Omental fat pad (tissue), 4 donors: ENCODE results near the gene CXCL1. TPM values are rescaled to one million over a fixed set of nuclear protein-coding genes. Genes with fewer than 3 reads are reported as not detected.

Experiments
- ATAC-seq: fragments of 150-250 bp; one replicate; pipeline ENCODE4 v1.9.1; 2016; ENCODE audit warnings: mild to moderate bottlenecking, moderate library complexity; ENCODE audit not compliant: low FRiP score
- DNase-seq: peaks from one replicate; pipeline ENCODE4 v3.0.0-alpha.2; 2019; ENCODE audit warnings: low spot score
- total RNA-seq, 4 donors: library from RNA; depleted of rRNA; stranded (reverse); fragments of >200 nt; gene quantifications; one replicate each; pipeline ENCODE4 v1.1.0, GENCODE V29; 2016
- TF ChIP-seq, protein P1 (sequence below), 3 donors: fragments of 450-650 bp; IDR thresholded peaks; one replicate each; pipeline ENCODE4 v1.5.1; 2016 to 2017; ENCODE audit warnings: antibody characterized with exemption in 3 of 3, mild to moderate bottlenecking in 3 of 3, moderate library complexity in 2 of 3

The CXCL1 gene
- total RNA-seq, 4 donors from 2014 or later: 2.7 to 114 (median 12.9) TPM

DNA sequence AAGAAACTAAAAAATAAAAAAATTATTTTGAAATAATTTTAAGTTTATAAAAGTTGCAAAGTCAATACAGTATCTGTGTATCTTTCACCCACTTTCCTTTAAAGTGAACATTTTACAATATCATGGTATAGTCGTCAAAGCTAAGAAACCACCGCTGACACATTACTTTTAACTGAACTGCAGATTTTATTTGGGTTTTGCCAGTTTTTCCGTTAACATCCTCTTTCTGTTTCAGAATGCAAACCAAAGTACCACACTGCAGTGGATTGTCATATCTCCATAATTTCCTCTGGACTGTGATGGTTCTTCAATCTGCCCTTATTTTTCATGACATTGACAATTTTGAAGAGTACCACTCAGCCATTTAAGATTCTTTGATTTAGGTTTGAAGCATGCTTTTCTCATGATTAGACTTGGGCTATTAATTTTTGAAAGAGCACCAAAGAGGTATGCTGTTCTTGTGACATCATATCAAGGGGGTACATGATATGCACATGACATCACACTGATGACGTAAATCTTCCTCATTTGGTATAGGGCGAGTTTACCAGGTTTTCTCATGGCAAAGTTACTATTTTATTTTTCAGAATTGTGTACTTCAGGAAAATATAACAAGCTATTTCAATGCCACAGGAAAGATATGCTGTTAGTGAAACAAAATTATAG lies 3.6 kb upstream of the CXCL1 start:
- TF ChIP-seq, protein P1, sequence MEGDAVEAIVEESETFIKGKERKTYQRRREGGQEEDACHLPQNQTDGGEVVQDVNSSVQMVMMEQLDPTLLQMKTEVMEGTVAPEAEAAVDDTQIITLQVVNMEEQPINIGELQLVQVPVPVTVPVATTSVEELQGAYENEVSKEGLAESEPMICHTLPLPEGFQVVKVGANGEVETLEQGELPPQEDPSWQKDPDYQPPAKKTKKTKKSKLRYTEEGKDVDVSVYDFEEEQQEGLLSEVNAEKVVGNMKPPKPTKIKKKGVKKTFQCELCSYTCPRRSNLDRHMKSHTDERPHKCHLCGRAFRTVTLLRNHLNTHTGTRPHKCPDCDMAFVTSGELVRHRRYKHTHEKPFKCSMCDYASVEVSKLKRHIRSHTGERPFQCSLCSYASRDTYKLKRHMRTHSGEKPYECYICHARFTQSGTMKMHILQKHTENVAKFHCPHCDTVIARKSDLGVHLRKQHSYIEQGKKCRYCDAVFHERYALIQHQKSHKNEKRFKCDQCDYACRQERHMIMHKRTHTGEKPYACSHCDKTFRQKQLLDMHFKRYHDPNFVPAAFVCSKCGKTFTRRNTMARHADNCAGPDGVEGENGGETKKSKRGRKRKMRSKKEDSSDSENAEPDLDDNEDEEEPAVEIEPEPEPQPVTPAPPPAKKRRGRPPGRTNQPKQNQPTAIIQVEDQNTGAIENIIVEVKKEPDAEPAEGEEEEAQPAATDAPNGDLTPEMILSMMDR (IDR thresholded peaks at IDR 0.05): no peak

DNA sequence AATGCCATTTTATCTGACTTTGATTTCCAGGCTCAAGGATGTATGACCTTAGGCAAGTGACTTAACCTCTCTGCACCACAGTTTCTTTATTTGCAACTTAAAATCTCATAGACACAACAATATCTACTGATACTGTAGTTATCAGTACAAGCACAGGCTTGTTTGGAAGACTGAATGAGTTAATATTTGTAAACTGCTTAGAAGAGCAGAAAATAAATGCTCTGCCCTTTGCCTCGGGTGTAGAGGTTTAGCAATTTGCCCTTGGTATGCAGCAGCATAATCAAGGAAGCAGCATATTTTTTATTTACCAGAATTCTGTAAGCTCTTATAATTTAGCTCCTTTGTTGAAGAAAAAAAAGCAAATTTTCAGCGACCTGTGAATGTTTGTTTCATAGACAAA lies 2.9 kb upstream of the CXCL1 start:
- TF ChIP-seq, protein P1 (IDR thresholded peaks at IDR 0.05): no peak
- DNase-seq (no peak), ATAC-seq (no peak)

More for the DNA sequence above, 3.6 kb upstream of the CXCL1 start:
- DNase-seq (no peak), ATAC-seq (no peak)

DNA sequence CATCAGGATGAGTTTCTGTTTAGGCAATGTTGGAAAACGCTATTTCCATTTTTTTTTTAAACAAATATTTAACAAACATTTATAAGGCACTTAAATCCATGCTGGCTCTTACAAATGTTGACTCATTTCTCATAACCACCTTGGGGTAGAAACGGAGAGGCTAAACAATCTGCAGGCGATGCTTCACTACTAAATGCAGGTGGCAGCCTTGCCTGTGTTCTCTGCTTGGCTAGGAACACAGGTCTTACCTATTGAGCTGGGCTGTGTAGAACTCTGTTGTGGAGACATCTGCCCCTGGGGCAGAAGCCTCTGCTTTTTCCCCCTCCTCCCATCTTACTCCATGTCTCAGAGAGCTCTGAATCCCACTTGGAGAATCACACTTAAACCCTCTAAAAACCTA lies 1.4 kb upstream of the CXCL1 start:
- TF ChIP-seq, protein P1 (IDR thresholded peaks at IDR 0.05): no peak
- no peak for ATAC-seq
- DNase-seq: no peak

DNA sequence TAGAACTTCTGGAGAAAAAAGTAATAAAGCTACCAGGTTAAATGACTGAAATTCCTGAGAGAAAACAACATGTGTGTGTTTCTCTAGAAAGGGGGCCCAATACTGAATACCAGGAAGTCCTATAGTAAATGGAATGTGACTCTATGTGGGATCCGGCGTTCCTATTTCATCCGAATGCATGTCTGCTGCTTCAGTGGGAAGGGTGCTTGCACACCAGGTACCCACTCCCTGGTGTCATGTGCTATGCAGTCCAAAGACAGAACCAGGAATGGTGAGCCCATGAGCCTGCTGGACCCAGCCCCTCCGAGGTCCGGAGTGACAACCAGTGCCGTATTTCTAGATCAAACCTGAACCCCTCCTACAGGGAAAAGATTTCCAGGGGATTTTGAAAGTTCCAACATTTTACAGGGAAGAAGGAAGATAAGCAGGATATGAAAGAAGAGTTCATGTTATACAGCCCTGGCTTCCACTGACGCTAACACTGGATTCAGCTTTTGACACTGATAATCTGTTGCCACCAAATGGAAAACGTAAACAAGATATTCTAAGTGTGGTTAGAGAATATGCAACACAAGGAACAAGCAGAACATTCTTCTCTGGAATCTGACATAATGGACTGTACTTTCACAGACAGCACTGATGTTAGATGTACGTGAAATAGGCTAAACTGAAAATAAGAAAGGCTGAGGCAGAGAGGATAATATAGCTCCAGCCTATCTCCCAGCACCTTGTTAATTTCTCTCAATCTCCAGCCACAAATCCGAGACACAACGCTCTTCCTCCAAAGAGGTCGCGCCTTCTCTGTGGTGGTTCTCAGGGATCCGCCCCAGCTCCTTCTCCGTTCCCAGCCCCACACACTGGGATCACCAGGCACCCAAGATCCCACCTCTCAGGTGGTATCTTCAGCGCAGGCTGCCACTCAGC lies 725 bp upstream of the CXCL1 start:
- ATAC-seq (peak; percentile 65), DNase-seq (no peak)
- TF ChIP-seq, protein P1 (IDR thresholded peaks at IDR 0.05): no peak

DNA sequence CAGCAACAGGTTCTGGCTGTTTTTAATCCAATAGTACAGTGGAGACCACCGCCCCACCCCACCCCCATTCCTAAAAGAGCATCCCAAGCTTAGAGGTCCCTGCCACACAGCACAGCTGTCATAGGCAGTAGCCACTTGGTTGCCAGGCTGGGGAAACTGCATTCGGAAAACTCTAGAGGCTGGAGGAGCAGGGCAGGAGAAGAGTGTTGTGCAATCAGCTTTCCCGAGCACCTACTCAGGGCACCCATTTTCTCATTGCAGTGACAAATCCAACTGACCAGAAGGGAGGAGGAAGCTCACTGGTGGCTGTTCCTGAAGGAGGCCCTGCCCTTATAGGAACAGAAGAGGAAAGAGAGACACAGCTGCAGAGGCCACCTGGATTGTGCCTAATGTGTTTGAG lies 1.1 kb downstream of the CXCL1 start:
- ATAC-seq: no peak
- no peak for DNase-seq
- TF ChIP-seq, protein P1 (IDR thresholded peaks at IDR 0.05): no peak

DNA sequence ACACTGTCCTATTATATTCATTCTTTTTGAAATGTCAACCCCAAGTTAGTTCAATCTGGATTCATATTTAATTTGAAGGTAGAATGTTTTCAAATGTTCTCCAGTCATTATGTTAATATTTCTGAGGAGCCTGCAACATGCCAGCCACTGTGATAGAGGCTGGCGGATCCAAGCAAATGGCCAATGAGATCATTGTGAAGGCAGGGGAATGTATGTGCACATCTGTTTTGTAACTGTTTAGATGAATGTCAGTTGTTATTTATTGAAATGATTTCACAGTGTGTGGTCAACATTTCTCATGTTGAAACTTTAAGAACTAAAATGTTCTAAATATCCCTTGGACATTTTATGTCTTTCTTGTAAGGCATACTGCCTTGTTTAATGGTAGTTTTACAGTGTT lies 1.6 kb downstream of the CXCL1 start:
- no peak for ATAC-seq
- DNase-seq: no peak
- TF ChIP-seq, protein P1 (IDR thresholded peaks at IDR 0.05): no peak
